GM23338 (cell line): ENCODE results near the gene SACM1L. TPM values are rescaled to one million over a fixed set of nuclear protein-coding genes. Genes with fewer than 3 reads are reported as not detected.

Experiments
- ATAC-seq: fragments of 200-7000 bp; cut with Tn5 transposase; 3 replicates; pipeline ENCODE4 v1.9.1; 2020
- DNase-seq: peaks from one replicate; pipeline ENCODE4 v3.0.0-alpha.2; 2015; ENCODE audit warnings: low spot score
- H2AFZ ChIP-seq: fragments of 200-600 bp; sonication (generic); 2 replicates; pipeline ENCODE4 v1.8.0; 2016; ENCODE audit warnings: antibody characterized with exemption, mild to moderate bottlenecking, moderate library complexity
- H3F3A ChIP-seq: fragments of 200-600 bp; sonication (generic); replicated peaks from 2 replicates; pipeline ENCODE4 v1.8.0; 2017; ENCODE audit warnings: antibody characterized with exemption, mixed run types, low read depth
- H3K27ac ChIP-seq: fragments of 200-600 bp; sonication (generic); 2 replicates; pipeline ENCODE4 v1.6.1; 2016; ENCODE audit warnings: low read depth
- H3K27me3 ChIP-seq: fragments of 200-600 bp; sonication (generic); 2 replicates; pipeline ENCODE4 v1.8.0; 2016; ENCODE audit warnings: mild to moderate bottlenecking, mixed run types, moderate library complexity; ENCODE audit not compliant: insufficient read depth
- H3K36me3 ChIP-seq: fragments of 200-600 bp; sonication (generic); 2 replicates; pipeline ENCODE4 v1.8.0; 2016; ENCODE audit warnings: mild to moderate bottlenecking; ENCODE audit not compliant: insufficient read depth
- H3K4me1 ChIP-seq: fragments of 200-600 bp; sonication (generic); 2 replicates; pipeline ENCODE4 v1.8.0; 2016; ENCODE audit warnings: mild to moderate bottlenecking, moderate library complexity; ENCODE audit not compliant: insufficient read depth
- H3K4me2 ChIP-seq: fragments of 200-600 bp; sonication (generic); 2 replicates; pipeline ENCODE4 v1.7.1; 2017; ENCODE audit warnings: mixed run types
- H3K4me3 ChIP-seq: fragments of 200-600 bp; sonication (generic); 2 replicates; pipeline ENCODE4 v1.6.1; 2016; ENCODE audit warnings: mixed run types
- H3K79me2 ChIP-seq: fragments of 200-600 bp; sonication (generic); replicated peaks from 2 replicates; pipeline ENCODE4 v1.8.0; 2017; ENCODE audit warnings: mild to moderate bottlenecking; ENCODE audit not compliant: insufficient read depth
- H3K9me2 ChIP-seq: fragments of 200-600 bp; sonication (generic); 2 replicates; pipeline ENCODE4 v1.8.0; 2017; ENCODE audit not compliant: insufficient read depth
- H4K20me1 ChIP-seq: fragments of 200-600 bp; sonication (generic); replicated peaks from 2 replicates; pipeline ENCODE4 v1.8.0; 2017; ENCODE audit warnings: mild to moderate bottlenecking; ENCODE audit not compliant: insufficient read depth
- H3K27ac Mint-ChIP-seq: 2 replicates; pipeline ENCODE4 v1.8.0; 2020; ENCODE audit warnings: inconsistent platforms, mild to moderate bottlenecking, moderate library complexity, mixed read lengths
- H3K27me3 Mint-ChIP-seq: 3 replicates; pipeline ENCODE4 v1.8.0; 2022; ENCODE audit warnings: low read depth, mild to moderate bottlenecking, moderate library complexity, mixed read lengths, inconsistent platforms; ENCODE audit not compliant: insufficient read depth, poor library complexity
- H3K36me3 Mint-ChIP-seq: 3 replicates; pipeline ENCODE4 v1.8.0; 2021; ENCODE audit warnings: low read depth, mild to moderate bottlenecking, inconsistent platforms, moderate library complexity, mixed read lengths
- H3K4me1 Mint-ChIP-seq: 3 replicates; pipeline ENCODE4 v1.8.0; 2020; ENCODE audit warnings: mild to moderate bottlenecking, inconsistent platforms, mixed read lengths
- H3K4me3 Mint-ChIP-seq: 3 replicates; pipeline ENCODE4 v1.8.0; 2021; ENCODE audit warnings: moderate library complexity, mild to moderate bottlenecking, inconsistent platforms, mixed read lengths
- H3K9me3 Mint-ChIP-seq: 3 replicates; pipeline ENCODE4 v1.8.0; 2020; ENCODE audit warnings: moderate library complexity, mild to moderate bottlenecking, inconsistent platforms, mixed read lengths
- JUNB ChIP-seq: IDR thresholded peaks from one replicate; pipeline ENCODE4 v1.6.1; 2016; ENCODE audit warnings: antibody characterized with exemption; ENCODE audit not compliant: unreplicated experiment
- ZNF331 ChIP-seq: fragments of 250-450 bp; sonication (Bioruptor Pico); IDR thresholded peaks from 2 replicates; pipeline ENCODE4 v1.5.0; 2020; ENCODE audit warnings: low read depth, mild to moderate bottlenecking, moderate library complexity
- polyA plus RNA-seq: library from polyadenylated mRNA; unstranded; fragments of >200 nt; fragmentation: Nextera tagmentation; extraction: Ambion mirVana; gene quantifications from 2 replicates; pipeline ENCODE4 v1.2.1, GENCODE V29; 2016
- total RNA-seq: library from RNA; depleted of rRNA; stranded (reverse); fragments of >200 nt; shearing (Covaris generic); gene quantifications from 2 replicates; pipeline ENCODE4 v1.2.3, GENCODE V29; 2014
- TF ChIP-seq, protein P1 (sequence below), 2 experiments: fragments of 200-600 bp in 1 of 2; sonication (generic) in 1 of 2; conservative IDR thresholded peaks; 2 replicates each; pipeline versions ENCODE4 v1.5.1 to v1.6.1; 2016 to 2017; ENCODE audit warnings: antibody characterized with exemption in 2 of 2, low read depth in 2 of 2, mild to moderate bottlenecking in 2 of 2, moderate library complexity in 1 of 2
- TF ChIP-seq, protein P2 (sequence below): IDR thresholded peaks from one replicate; pipeline ENCODE4 v1.6.1; 2018; ENCODE audit warnings: antibody characterized with exemption; ENCODE audit not compliant: unreplicated experiment
- TF ChIP-seq, protein P3 (sequence below): fragments of 250-450 bp; sonication (Bioruptor Pico); IDR thresholded peaks from 2 replicates; pipeline ENCODE4 v1.5.0; 2020; ENCODE audit warnings: mild to moderate bottlenecking, moderate library complexity

SACM1L gene
- total and polyA plus RNA-seq, 2 experiments from 2014 or later: 43.5 to 97.8 TPM

DNA sequence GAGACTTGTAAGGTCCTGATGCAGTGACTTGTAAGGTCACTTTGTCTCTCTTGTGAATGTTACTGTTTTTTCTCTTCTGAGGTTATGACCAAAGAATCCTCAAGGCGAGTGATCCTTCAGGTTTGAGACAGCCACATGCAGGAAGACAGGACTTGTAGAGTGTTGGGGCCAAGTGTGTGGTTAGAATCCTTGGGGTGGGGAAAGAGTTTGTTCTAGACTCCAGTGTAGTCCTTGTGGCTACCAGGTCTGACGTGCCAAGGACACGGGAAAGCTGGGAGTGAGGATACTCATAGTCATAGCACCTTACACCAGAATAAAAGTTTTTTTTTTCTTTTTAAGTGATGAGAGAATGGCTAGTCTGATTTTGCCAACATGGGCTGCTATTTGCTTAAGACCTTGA is 7.3 kb upstream of the SACM1L start (continued):
- TF ChIP-seq, protein P1, sequence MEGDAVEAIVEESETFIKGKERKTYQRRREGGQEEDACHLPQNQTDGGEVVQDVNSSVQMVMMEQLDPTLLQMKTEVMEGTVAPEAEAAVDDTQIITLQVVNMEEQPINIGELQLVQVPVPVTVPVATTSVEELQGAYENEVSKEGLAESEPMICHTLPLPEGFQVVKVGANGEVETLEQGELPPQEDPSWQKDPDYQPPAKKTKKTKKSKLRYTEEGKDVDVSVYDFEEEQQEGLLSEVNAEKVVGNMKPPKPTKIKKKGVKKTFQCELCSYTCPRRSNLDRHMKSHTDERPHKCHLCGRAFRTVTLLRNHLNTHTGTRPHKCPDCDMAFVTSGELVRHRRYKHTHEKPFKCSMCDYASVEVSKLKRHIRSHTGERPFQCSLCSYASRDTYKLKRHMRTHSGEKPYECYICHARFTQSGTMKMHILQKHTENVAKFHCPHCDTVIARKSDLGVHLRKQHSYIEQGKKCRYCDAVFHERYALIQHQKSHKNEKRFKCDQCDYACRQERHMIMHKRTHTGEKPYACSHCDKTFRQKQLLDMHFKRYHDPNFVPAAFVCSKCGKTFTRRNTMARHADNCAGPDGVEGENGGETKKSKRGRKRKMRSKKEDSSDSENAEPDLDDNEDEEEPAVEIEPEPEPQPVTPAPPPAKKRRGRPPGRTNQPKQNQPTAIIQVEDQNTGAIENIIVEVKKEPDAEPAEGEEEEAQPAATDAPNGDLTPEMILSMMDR (conservative IDR thresholded peaks at IDR 0.05; ENCODE audit: low read depth in 2 of 2): no peak
- TF ChIP-seq JUNB (no peak), ZNF331 (CRISPR knock-in tag) (no peak)
- TF ChIP-seq, protein P2, sequence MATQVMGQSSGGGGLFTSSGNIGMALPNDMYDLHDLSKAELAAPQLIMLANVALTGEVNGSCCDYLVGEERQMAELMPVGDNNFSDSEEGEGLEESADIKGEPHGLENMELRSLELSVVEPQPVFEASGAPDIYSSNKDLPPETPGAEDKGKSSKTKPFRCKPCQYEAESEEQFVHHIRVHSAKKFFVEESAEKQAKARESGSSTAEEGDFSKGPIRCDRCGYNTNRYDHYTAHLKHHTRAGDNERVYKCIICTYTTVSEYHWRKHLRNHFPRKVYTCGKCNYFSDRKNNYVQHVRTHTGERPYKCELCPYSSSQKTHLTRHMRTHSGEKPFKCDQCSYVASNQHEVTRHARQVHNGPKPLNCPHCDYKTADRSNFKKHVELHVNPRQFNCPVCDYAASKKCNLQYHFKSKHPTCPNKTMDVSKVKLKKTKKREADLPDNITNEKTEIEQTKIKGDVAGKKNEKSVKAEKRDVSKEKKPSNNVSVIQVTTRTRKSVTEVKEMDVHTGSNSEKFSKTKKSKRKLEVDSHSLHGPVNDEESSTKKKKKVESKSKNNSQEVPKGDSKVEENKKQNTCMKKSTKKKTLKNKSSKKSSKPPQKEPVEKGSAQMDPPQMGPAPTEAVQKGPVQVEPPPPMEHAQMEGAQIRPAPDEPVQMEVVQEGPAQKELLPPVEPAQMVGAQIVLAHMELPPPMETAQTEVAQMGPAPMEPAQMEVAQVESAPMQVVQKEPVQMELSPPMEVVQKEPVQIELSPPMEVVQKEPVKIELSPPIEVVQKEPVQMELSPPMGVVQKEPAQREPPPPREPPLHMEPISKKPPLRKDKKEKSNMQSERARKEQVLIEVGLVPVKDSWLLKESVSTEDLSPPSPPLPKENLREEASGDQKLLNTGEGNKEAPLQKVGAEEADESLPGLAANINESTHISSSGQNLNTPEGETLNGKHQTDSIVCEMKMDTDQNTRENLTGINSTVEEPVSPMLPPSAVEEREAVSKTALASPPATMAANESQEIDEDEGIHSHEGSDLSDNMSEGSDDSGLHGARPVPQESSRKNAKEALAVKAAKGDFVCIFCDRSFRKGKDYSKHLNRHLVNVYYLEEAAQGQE: no peak

DNA sequence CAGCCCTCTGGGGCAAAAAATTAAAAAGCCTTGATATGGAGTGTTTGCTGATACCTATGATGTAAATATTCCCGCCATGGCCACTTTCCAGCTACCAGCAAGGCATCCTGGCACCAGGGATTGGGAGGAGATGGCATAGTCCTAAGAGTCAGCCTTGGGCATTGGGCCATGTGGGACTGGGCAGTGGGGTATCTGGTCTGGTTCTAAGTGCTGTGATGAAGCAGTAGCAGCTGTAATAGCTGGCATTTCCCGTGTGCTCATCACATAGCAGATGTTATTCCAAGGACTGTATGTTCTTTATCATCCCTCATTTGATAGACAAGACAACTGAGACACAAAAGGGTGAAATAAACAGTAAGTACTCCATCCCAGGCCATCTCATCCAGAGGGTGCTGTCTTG is 6.9 kb upstream of the SACM1L start:
- H3K4me1 ChIP-seq: peaks cover 29% of the 10 kb centered on the region
- H3K9me2 ChIP-seq: no peaks in the 10 kb centered on the region
- TF ChIP-seq, protein P2: no peak
- TF ChIP-seq, protein P3, sequence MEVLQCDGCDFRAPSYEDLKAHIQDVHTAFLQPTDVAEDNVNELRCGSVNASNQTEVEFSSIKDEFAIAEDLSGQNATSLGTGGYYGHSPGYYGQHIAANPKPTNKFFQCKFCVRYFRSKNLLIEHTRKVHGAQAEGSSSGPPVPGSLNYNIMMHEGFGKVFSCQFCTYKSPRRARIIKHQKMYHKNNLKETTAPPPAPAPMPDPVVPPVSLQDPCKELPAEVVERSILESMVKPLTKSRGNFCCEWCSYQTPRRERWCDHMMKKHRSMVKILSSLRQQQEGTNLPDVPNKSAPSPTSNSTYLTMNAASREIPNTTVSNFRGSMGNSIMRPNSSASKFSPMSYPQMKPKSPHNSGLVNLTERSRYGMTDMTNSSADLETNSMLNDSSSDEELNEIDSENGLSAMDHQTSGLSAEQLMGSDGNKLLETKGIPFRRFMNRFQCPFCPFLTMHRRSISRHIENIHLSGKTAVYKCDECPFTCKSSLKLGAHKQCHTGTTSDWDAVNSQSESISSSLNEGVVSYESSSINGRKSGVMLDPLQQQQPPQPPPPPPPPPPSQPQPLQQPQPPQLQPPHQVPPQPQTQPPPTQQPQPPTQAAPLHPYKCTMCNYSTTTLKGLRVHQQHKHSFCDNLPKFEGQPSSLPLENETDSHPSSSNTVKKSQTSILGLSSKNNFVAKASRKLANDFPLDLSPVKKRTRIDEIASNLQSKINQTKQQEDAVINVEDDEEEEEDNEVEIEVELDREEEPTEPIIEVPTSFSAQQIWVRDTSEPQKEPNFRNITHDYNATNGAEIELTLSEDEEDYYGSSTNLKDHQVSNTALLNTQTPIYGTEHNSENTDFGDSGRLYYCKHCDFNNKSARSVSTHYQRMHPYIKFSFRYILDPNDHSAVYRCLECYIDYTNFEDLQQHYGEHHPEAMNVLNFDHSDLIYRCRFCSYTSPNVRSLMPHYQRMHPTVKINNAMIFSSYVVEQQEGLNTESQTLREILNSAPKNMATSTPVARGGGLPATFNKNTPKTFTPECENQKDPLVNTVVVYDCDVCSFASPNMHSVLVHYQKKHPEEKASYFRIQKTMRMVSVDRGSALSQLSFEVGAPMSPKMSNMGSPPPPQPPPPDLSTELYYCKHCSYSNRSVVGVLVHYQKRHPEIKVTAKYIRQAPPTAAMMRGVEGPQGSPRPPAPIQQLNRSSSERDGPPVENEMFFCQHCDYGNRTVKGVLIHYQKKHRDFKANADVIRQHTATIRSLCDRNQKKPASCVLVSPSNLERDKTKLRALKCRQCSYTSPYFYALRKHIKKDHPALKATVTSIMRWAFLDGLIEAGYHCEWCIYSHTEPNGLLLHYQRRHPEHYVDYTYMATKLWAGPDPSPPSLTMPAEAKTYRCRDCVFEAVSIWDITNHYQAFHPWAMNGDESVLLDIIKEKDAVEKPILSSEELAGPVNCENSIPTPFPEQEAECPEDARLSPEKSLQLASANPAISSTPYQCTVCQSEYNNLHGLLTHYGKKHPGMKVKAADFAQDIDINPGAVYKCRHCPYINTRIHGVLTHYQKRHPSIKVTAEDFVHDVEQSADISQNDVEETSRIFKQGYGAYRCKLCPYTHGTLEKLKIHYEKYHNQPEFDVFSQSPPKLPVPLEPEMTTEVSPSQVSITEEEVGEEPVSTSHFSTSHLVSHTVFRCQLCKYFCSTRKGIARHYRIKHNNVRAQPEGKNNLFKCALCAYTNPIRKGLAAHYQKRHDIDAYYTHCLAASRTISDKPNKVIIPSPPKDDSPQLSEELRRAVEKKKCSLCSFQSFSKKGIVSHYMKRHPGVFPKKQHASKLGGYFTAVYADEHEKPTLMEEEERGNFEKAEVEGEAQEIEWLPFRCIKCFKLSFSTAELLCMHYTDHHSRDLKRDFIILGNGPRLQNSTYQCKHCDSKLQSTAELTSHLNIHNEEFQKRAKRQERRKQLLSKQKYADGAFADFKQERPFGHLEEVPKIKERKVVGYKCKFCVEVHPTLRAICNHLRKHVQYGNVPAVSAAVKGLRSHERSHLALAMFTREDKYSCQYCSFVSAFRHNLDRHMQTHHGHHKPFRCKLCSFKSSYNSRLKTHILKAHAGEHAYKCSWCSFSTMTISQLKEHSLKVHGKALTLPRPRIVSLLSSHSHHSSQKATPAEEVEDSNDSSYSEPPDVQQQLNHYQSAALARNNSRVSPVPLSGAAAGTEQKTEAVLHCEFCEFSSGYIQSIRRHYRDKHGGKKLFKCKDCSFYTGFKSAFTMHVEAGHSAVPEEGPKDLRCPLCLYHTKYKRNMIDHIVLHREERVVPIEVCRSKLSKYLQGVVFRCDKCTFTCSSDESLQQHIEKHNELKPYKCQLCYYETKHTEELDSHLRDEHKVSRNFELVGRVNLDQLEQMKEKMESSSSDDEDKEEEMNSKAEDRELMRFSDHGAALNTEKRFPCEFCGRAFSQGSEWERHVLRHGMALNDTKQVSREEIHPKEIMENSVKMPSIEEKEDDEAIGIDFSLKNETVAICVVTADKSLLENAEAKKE (CRISPR knock-in tag): no peak
- no peak for TF ChIP-seq ZNF331 (CRISPR knock-in tag)
- H3K4me2 ChIP-seq: no peak overlapping the region
- H3K36me3 Mint-ChIP-seq: peaks cover 50% of the 10 kb centered on the region
- ATAC-seq (no peak), DNase-seq (no peak)
- H3K4me3 Mint-ChIP-seq: no peak overlapping the region
- H3K27me3 Mint-ChIP-seq: peaks cover 1% of the 10 kb centered on the region
- no peak overlapping the region for H3K27ac Mint-ChIP-seq
- no peaks in the 10 kb centered on the region for H3F3A ChIP-seq
- H3K27me3 ChIP-seq: no peaks in the 10 kb centered on the region
- peaks cover 4% of the 10 kb centered on the region; the same call in 1 of the 2 replicates for H3K36me3 ChIP-seq
- H3K9me3 Mint-ChIP-seq: peaks cover 10% of the 10 kb centered on the region
- no peak overlapping the region for H3K4me3 ChIP-seq
- H2AFZ ChIP-seq: no peak overlapping the region
- H3K4me1 Mint-ChIP-seq: peaks cover 48% of the 10 kb centered on the region
- no peaks in the 10 kb centered on the region for H3K79me2 ChIP-seq
- no peak overlapping the region for H3K27ac ChIP-seq
- no peaks in the 10 kb centered on the region; the same call in 1 of the 2 replicates for H4K20me1 ChIP-seq
